Colonic mucosa (tissue), 4 donors: ENCODE data around the gene PROK2. TPM values are rescaled to one million over a fixed set of nuclear protein-coding genes. Genes with fewer than 3 reads are reported as not detected.

Source experiments
- DNase-seq: peaks from one replicate; pipeline ENCODE4 v3.0.0-alpha.2; 2020
- H3K27ac ChIP-seq: fragments of 200-600 bp; one replicate; pipeline ENCODE4 v1.8.0; 2021
- H3K27me3 ChIP-seq: fragments of 200-600 bp; one replicate; pipeline ENCODE4 v1.8.0; 2021
- H3K36me3 ChIP-seq: fragments of 200-600 bp; one replicate; pipeline ENCODE4 v1.8.0; 2021
- H3K4me1 ChIP-seq: fragments of 200-600 bp; one replicate; pipeline ENCODE4 v1.8.0; 2021; ENCODE audit warnings: mild to moderate bottlenecking
- H3K4me3 ChIP-seq: fragments of 200-600 bp; one replicate; pipeline ENCODE4 v1.8.0; 2021
- H3K9ac ChIP-seq, 2 donors: one replicate each; pipeline ENCODE4 v1.7.0; 2013; ENCODE audit warnings: control low read depth in 2 of 2, low read depth in 2 of 2, low read length in 2 of 2
- H3K9me3 ChIP-seq: fragments of 200-600 bp; one replicate; pipeline ENCODE4 v1.8.0; 2021
- intact Hi-C: fragments of 100-400 bp; cut with DNase I; formaldehyde crosslinking; loops from one replicate; pipeline ENCODE4 v1.14.1; 2022
- total RNA-seq, 2 donors: library from RNA; stranded (reverse); fragmentation: NEBNext Ultra II Directional in 1 of 2; extraction: Animal tissue kit (Norgen Biotek cat#: 25700) in 1 of 2; gene quantifications; one replicate each; pipeline ENCODE4 v1.2.1, GENCODE V29; 2021
- TF ChIP-seq, protein P1 (sequence below): fragments of 200-600 bp; IDR thresholded peaks from one replicate; pipeline ENCODE4 v1.8.0; 2022; ENCODE audit warnings: antibody characterized with exemption, mild to moderate bottlenecking
- donor health status: healthy.
- donor health status: DM: no; HTN: no; CAD: no.
- donor health status: DM: no; HTN: no; CAD: no.

The PROK2 gene
- total RNA-seq, 2 donors from 2014 or later, result 0.35 TPM; not detected in 1

DNA sequence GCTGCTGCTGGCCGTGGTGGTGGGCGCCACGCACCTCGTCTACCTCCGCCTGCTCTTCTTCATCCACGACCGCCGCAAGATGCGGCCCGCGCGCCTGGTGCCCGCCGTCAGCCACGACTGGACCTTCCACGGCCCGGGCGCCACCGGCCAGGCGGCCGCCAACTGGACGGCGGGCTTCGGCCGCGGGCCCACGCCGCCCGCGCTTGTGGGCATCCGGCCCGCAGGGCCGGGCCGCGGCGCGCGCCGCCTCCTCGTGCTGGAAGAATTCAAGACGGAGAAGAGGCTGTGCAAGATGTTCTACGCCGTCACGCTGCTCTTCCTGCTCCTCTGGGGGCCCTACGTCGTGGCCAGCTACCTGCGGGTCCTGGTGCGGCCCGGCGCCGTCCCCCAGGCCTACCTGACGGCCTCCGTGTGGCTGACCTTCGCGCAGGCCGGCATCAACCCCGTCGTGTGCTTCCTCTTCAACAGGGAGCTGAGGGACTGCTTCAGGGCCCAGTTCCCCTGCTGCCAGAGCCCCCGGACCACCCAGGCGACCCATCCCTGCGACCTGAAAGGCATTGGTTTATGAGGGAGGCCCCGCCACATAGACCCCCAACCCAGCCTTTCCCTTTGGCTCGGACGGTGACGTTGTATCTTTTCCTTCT, 30.2 kb downstream of the PROK2 start:
- no peak overlapping the region for H3K27ac ChIP-seq
- H3K4me3 ChIP-seq, result peak overlapping the region; percentile 30
- H3K27me3 ChIP-seq, result peaks cover 11% of the 10 kb centered on the region
- no peak for DNase-seq
- no peaks in the 10 kb centered on the region for H3K36me3 ChIP-seq
- H3K9ac ChIP-seq, result no peak overlapping the region
- intact Hi-C loops, result no loop called here
- no peaks in the 10 kb centered on the region for H3K4me1 ChIP-seq
- TF ChIP-seq, protein P1, sequence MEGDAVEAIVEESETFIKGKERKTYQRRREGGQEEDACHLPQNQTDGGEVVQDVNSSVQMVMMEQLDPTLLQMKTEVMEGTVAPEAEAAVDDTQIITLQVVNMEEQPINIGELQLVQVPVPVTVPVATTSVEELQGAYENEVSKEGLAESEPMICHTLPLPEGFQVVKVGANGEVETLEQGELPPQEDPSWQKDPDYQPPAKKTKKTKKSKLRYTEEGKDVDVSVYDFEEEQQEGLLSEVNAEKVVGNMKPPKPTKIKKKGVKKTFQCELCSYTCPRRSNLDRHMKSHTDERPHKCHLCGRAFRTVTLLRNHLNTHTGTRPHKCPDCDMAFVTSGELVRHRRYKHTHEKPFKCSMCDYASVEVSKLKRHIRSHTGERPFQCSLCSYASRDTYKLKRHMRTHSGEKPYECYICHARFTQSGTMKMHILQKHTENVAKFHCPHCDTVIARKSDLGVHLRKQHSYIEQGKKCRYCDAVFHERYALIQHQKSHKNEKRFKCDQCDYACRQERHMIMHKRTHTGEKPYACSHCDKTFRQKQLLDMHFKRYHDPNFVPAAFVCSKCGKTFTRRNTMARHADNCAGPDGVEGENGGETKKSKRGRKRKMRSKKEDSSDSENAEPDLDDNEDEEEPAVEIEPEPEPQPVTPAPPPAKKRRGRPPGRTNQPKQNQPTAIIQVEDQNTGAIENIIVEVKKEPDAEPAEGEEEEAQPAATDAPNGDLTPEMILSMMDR, result no peak
- H3K9me3 ChIP-seq, result no peaks in the 10 kb centered on the region

DNA sequence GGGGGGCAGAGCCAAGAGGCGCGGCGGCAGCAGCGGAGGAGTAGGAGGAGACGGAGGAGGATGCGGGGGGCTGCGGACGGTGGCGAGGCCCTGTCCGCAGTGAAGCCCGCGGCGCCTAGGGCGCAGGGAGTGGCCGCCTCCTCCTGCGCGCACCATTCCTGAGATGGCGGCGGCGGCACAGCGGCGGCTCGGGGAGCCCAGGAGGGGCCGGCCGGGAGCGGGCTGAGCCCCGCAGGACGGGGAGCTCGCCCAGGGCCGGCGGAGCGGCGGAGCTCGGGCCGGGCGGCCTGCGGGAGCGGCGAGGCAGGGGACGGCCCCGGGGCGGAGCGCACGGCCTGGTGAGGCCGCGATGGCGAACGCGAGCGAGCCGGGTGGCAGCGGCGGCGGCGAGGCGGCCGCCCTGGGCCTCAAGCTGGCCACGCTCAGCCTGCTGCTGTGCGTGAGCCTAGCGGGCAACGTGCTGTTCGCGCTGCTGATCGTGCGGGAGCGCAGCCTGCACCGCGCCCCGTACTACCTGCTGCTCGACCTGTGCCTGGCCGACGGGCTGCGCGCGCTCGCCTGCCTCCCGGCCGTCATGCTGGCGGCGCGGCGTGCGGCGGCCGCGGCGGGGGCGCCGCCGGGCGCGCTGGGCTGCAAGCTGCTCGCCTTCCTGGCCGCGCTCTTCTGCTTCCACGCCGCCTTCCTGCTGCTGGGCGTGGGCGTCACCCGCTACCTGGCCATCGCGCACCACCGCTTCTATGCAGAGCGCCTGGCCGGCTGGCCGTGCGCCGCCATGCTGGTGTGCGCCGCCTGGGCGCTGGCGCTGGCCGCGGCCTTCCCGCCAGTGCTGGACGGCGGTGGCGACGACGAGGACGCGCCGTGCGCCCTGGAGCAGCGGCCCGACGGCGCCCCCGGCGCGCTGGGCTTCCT, 31.0 kb downstream of the PROK2 start, which contains the start of gene GPR27:
Gene GPR27, plus strand, starts transcription at position 155 of the 909 bp plus-strand sequence. Its CDS starts 195 bp downstream, at position 350.
- no peak for DNase-seq
- H3K9me3 ChIP-seq, result no peaks in the 10 kb centered on the region
- TF ChIP-seq, protein P1, result no peak
- peak within 1 kb of the TSS in 1 of 2 donors; percentile 12 for H3K9ac ChIP-seq
- H3K36me3 ChIP-seq, result no peaks in the 10 kb centered on the region
- intact Hi-C loops, result no loop called here
- peak within 1 kb of the TSS; percentile 30 for H3K4me3 ChIP-seq
- H3K27ac ChIP-seq, result no peak within 1 kb of the TSS
- no peaks in the 10 kb centered on the region for H3K4me1 ChIP-seq
- H3K27me3 ChIP-seq, result peaks cover 11% of the 10 kb centered on the region

DNA sequence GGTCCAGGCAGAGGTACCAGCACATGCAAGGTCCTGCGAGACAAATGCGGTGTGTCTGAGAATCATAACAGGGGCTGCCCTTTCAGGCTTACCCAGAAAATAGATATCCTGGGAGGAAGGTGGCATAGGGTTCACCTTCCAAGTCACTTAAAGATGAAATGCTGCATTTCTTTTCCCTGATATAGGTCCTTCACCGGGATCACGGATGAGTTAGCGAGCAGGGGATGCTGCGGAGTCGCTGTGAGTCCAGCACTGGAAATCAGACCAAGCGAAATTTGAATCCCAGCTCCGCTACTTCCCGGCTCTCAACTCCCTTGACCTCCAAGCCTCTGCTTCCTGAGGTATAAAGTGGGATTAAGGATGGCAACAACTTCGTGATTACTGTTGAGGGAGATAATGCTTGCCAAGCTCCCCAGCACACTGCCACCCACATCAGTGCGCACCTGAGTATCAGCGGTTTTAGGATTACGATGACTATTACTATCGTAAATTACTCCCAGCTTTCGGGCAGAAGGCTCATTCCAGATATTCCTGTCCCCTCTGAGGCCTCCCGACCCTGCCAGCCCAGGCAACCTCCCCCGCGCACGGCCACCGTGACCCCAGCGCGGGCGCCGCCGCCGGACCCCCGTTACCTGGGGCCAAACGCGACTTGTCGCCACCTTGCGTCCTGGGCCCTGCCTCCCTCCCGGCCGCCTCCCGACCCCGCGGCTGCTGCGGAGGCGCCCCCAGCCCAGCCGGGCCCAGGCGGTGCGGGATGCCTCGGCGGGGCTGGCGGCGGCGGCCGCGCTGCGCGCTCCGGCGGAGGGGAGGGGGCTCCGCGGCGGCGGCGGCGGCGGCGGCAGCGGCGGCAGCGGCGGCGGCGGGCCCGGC, 31.9 kb downstream of the PROK2 start:
- H3K27me3 ChIP-seq, result peaks cover 11% of the 10 kb centered on the region

DNA sequence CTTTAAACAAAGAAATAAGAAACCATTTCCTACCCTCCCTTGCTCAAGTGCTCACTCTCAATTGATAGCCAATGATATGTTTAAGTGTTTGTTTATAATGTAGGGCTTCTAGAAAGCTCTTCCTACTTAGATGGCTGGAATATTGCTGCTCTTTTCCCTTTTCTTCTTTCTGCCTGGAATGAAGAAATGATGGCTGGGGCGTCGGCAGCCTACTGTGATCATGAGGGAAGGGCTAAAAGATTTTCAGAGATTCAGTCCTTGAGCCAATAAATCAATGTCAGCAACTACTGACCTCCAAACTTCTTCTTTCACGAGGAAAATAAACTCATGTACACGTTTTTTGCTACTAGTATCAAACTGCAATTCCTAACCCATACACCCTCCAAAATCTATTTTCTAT, 33.3 kb downstream of the PROK2 start:
- H3K36me3 ChIP-seq, result no peaks in the 10 kb centered on the region
- H3K4me1 ChIP-seq, result no peaks in the 10 kb centered on the region
- no peak overlapping the region for H3K27ac ChIP-seq
- TF ChIP-seq, protein P1, result no peak
- H3K9me3 ChIP-seq, result no peaks in the 10 kb centered on the region
- H3K9ac ChIP-seq, result no peak overlapping the region
- intact Hi-C loops, result no loop called here
- no peak for DNase-seq
- no peak overlapping the region for H3K4me3 ChIP-seq
- peaks cover 11% of the 10 kb centered on the region for H3K27me3 ChIP-seq

More for the DNA sequence above, 31.9 kb downstream of the PROK2 start:
- Histone ChIP-seq H3K9me3 (no peaks in the 10 kb centered on the region), H3K9ac (peak overlapping the region in 1 of 2 donors; percentile 12), H3K4me3 (peak overlapping the region; percentile 30), H3K36me3 (no peaks in the 10 kb centered on the region), H3K27ac (no peak overlapping the region), H3K4me1 (no peaks in the 10 kb centered on the region)
- TF ChIP-seq, protein P1, result no peak
- intact Hi-C loops, result no loop called here
- no peak for DNase-seq

DNA sequence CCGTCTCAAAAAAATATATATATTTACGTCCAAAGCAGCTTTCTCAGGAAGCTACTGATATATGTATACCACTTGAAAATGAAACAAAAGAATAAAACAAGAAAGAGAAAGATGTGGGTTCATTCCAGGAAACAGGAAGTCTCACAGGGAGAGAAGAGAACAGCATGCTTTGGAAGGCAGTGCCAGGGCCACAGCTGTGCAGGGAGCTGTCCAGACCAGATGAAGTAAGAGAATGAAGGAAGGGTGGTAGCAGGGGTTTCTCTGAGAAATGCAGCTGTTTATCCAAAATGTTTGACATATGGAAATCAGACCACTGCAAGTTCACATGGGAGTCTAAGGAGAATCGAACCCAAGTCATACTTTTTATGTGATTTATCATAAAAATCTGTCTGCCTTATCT, 40.2 kb downstream of the PROK2 start:
- DNase-seq, result no peak
- no peaks in the 10 kb centered on the region for H3K4me1 ChIP-seq

More for the DNA sequence above, 40.2 kb downstream of the PROK2 start:
- Histone ChIP-seq H3K9me3 (no peaks in the 10 kb centered on the region), H3K9ac (no peak overlapping the region), H3K27ac (no peak overlapping the region), H3K4me3 (no peak overlapping the region), H3K36me3 (no peaks in the 10 kb centered on the region), H3K27me3 (no peaks in the 10 kb centered on the region)
- intact Hi-C loops, result no loop called here
- TF ChIP-seq, protein P1, result no peak
